MM.1S (cell line): ENCODE measurements around the gene HACL1.

ENCODE experiments used
- DNase-seq: peaks from one replicate; pipeline ENCODE4 v3.0.0-alpha.2; 2015
- H2AFZ ChIP-seq: fragments of 300-600 bp; sonication (generic); 2 replicates; pipeline ENCODE4 v1.6.0; 2016; ENCODE audit warnings: antibody characterized with exemption, low read length
- H3F3A ChIP-seq: fragments of 300-600 bp; sonication (generic); 2 replicates; pipeline ENCODE4 v1.6.1; 2016; ENCODE audit warnings: mild to moderate bottlenecking, antibody characterized with exemption, low read length, moderate library complexity, mixed read lengths; ENCODE audit not compliant: insufficient read depth
- H3K27ac ChIP-seq: fragments of 300-600 bp; sonication (generic); 2 replicates; pipeline ENCODE4 v1.5.1; 2016; ENCODE audit warnings: mild to moderate bottlenecking, low read length
- H3K27me3 ChIP-seq: fragments of 300-600 bp; sonication (generic); replicated peaks from 2 replicates; pipeline ENCODE4 v1.6.0; 2016; ENCODE audit warnings: low read length; ENCODE audit not compliant: insufficient read depth
- H3K36me3 ChIP-seq: fragments of 300-600 bp; sonication (generic); replicated peaks from 2 replicates; pipeline ENCODE4 v1.6.1; 2016; ENCODE audit warnings: mild to moderate bottlenecking, low read length, mixed read lengths; ENCODE audit not compliant: insufficient read depth
- H3K4me1 ChIP-seq: fragments of 300-600 bp; sonication (generic); 2 replicates; pipeline ENCODE4 v1.6.1; 2016; ENCODE audit warnings: low read length, mixed read lengths
- H3K4me2 ChIP-seq: fragments of 300-600 bp; sonication (generic); 2 replicates; pipeline ENCODE4 v1.6.0; 2016; ENCODE audit warnings: low read depth, low read length
- H3K4me3 ChIP-seq: fragments of 300-600 bp; sonication (generic); 2 replicates; pipeline ENCODE4 v1.5.1; 2016; ENCODE audit warnings: low read length, mixed read lengths
- H3K79me2 ChIP-seq: fragments of 300-600 bp; sonication (generic); 2 replicates; pipeline ENCODE4 v1.6.1; 2016; ENCODE audit warnings: mixed run types, low read length, mixed read lengths
- H3K9ac ChIP-seq: fragments of 300-600 bp; sonication (generic); 2 replicates; pipeline ENCODE4 v1.6.1; 2016; ENCODE audit warnings: low read length, mixed read lengths
- H3K9me2 ChIP-seq: fragments of 300-600 bp; sonication (generic); replicated peaks from 2 replicates; pipeline ENCODE4 v1.6.1; 2016; ENCODE audit warnings: mild to moderate bottlenecking, low read length, mixed read lengths; ENCODE audit not compliant: insufficient read depth
- H3K9me3 ChIP-seq: fragments of 300-600 bp; sonication (generic); replicated peaks from 2 replicates; pipeline ENCODE4 v1.6.1; 2016; ENCODE audit warnings: mild to moderate bottlenecking, low read length, mixed read lengths; ENCODE audit not compliant: insufficient read depth
- H4K20me1 ChIP-seq: fragments of 300-600 bp; sonication (generic); 2 replicates; pipeline ENCODE4 v1.6.1; 2016; ENCODE audit warnings: mild to moderate bottlenecking, low read length, moderate library complexity, mixed read lengths; ENCODE audit not compliant: insufficient read depth
- EZH2 ChIP-seq: fragments of 300-600 bp; sonication (generic); optimal IDR thresholded peaks from 2 replicates; pipeline ENCODE3; 2017; ENCODE audit warnings: low read depth, mild to moderate bottlenecking, antibody characterized with exemption, low read length, mixed read lengths
- EZH2phosphoT487 ChIP-seq: fragments of 300-600 bp; sonication (generic); IDR thresholded peaks from 2 replicates; pipeline ENCODE4 v1.6.1; 2018; ENCODE audit warnings: antibody characterized with exemption, low read length
- TF ChIP-seq, protein P1 (sequence below): fragments of 300-600 bp; sonication (generic); IDR thresholded peaks from 2 replicates; pipeline ENCODE4 v1.5.1; 2016; ENCODE audit warnings: antibody characterized with exemption, low read length, mixed read lengths

The HACL1 gene

DNA sequence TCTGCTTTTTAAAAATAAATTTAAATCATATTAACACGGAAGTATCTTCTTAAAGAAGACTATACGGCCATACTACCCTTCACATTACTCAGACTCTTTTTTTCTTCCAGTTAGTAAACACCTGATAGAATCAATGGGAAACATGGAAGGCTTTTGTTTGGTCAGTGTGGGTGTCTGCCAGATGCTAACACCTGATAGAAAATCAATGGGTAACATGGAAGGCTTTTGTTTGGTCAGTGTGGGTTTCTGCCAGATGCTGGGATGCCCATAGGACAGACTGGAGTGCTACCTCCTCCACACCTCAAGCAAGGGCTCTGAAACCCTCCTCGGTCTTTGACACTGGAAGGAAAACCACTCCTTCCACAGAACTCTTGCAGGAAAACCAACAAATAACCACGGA lies 29.2 kb downstream of the HACL1 start:
- H3K36me3 ChIP-seq, result no peaks in the 10 kb centered on the region
- DNase-seq, result no peak

DNA sequence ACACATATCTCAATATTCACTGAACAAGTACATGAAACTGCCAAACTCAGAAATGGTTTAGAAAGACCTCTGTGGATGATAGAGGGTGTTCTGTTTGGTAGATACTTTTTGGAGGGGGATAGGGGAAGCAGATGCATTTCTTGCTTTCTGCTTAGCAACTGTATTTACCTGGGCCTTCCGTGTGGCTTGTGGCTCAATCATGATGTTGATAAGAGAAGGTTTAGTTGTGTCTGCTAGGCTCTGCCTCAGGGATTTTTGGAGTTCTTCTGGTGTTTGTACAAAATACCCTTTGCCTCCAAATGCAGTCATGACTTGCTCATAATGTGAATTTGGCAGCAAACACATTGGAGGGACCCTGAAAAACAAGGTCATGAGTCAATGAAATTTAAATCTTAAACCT lies 38.2 kb downstream of the HACL1 start:
- H2AFZ ChIP-seq, result no peak overlapping the region
- H3K4me2 ChIP-seq, result no peak overlapping the region
- H3K4me1 ChIP-seq, result no peaks in the 10 kb centered on the region
- no peak overlapping the region for H3K4me3 ChIP-seq
- H3K9me3 ChIP-seq, result no peaks in the 10 kb centered on the region
- DNase-seq, result no peak
- H3F3A ChIP-seq, result no peaks in the 10 kb centered on the region
- H3K9me2 ChIP-seq, result no peaks in the 10 kb centered on the region
- no peak overlapping the region for H3K9ac ChIP-seq
- H3K27ac ChIP-seq, result no peak overlapping the region
- no peaks in the 10 kb centered on the region for H4K20me1 ChIP-seq
- 0 out of 2 replicates have a peak, but pooled peaks cover 2% of the 10 kb centered on the region for H3K36me3 ChIP-seq
- TF ChIP-seq, protein P1, sequence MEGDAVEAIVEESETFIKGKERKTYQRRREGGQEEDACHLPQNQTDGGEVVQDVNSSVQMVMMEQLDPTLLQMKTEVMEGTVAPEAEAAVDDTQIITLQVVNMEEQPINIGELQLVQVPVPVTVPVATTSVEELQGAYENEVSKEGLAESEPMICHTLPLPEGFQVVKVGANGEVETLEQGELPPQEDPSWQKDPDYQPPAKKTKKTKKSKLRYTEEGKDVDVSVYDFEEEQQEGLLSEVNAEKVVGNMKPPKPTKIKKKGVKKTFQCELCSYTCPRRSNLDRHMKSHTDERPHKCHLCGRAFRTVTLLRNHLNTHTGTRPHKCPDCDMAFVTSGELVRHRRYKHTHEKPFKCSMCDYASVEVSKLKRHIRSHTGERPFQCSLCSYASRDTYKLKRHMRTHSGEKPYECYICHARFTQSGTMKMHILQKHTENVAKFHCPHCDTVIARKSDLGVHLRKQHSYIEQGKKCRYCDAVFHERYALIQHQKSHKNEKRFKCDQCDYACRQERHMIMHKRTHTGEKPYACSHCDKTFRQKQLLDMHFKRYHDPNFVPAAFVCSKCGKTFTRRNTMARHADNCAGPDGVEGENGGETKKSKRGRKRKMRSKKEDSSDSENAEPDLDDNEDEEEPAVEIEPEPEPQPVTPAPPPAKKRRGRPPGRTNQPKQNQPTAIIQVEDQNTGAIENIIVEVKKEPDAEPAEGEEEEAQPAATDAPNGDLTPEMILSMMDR, result no peak
- TF ChIP-seq EZH2phosphoT487 (no peak), EZH2 (no peak)
- no peaks in the 10 kb centered on the region for H3K27me3 ChIP-seq
- no peaks in the 10 kb centered on the region for H3K79me2 ChIP-seq

More for the DNA sequence above, 29.2 kb downstream of the HACL1 start:
- no peak overlapping the region for H3K9ac ChIP-seq
- no peak overlapping the region for H3K4me2 ChIP-seq
- no peaks in the 10 kb centered on the region for H3K79me2 ChIP-seq
- H3K4me1 ChIP-seq, result 0 out of 2 replicates have a peak, but pooled peaks cover 4% of the 10 kb centered on the region
- no peaks in the 10 kb centered on the region for H4K20me1 ChIP-seq
- no peaks in the 10 kb centered on the region for H3K9me2 ChIP-seq
- H3F3A ChIP-seq, result no peaks in the 10 kb centered on the region
- no peak overlapping the region for H3K4me3 ChIP-seq
- no peaks in the 10 kb centered on the region for H3K27me3 ChIP-seq
- TF ChIP-seq, protein P1, result no peak
- no peak for TF ChIP-seq EZH2phosphoT487
- TF ChIP-seq EZH2, result no peak
- H2AFZ ChIP-seq, result no peak overlapping the region
- no peak overlapping the region for H3K27ac ChIP-seq
- H3K9me3 ChIP-seq, result no peaks in the 10 kb centered on the region

DNA sequence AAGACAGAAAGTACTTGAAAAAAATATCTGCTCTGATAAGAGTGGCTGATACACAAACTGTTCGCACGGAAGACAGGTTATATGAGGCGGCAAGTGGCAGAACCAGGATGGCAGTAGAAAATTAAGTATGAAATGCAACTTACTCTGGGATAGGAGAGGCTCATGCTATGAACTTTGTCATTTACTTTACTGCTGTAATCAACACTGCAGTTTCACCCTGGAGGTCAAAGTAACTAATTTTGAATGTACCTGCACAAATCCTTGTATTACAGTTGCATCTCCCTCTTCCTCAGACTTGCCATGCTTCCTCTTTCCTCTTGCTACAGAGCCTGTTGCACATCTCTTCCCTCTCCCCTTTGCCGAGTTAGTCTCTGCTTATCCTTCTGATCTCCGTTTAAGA lies 38.8 kb downstream of the HACL1 start:
- Histone ChIP-seq H3K4me3 (no peak overlapping the region), H2AFZ (no peak overlapping the region), H3K27me3 (no peaks in the 10 kb centered on the region), H3K4me1 (0 out of 2 replicates have a peak, but pooled peaks cover 2% of the 10 kb centered on the region), H3K79me2 (no peaks in the 10 kb centered on the region), H3K9ac (no peak overlapping the region), H3K9me3 (no peaks in the 10 kb centered on the region), H3F3A (no peaks in the 10 kb centered on the region), H3K36me3 (0 out of 2 replicates have a peak, but pooled peaks cover 2% of the 10 kb centered on the region), H3K9me2 (no peaks in the 10 kb centered on the region), H4K20me1 (no peaks in the 10 kb centered on the region), H3K27ac (no peak overlapping the region), H3K4me2 (no peak overlapping the region)
- TF ChIP-seq EZH2phosphoT487 (no peak), EZH2 (no peak)
- TF ChIP-seq, protein P1, result no peak
- no peak for DNase-seq
